GM12801 (cell line): ENCODE data around the gene NCBP3.

Experiments
- TF ChIP-seq, protein P1 (sequence below): IDR thresholded peaks from one replicate; pipeline ENCODE4 v1.5.1; 2011; ENCODE audit warnings: control low read depth; ENCODE audit not compliant: insufficient read length; ENCODE audit errors: extremely low read depth

NCBP3 gene

DNA sequence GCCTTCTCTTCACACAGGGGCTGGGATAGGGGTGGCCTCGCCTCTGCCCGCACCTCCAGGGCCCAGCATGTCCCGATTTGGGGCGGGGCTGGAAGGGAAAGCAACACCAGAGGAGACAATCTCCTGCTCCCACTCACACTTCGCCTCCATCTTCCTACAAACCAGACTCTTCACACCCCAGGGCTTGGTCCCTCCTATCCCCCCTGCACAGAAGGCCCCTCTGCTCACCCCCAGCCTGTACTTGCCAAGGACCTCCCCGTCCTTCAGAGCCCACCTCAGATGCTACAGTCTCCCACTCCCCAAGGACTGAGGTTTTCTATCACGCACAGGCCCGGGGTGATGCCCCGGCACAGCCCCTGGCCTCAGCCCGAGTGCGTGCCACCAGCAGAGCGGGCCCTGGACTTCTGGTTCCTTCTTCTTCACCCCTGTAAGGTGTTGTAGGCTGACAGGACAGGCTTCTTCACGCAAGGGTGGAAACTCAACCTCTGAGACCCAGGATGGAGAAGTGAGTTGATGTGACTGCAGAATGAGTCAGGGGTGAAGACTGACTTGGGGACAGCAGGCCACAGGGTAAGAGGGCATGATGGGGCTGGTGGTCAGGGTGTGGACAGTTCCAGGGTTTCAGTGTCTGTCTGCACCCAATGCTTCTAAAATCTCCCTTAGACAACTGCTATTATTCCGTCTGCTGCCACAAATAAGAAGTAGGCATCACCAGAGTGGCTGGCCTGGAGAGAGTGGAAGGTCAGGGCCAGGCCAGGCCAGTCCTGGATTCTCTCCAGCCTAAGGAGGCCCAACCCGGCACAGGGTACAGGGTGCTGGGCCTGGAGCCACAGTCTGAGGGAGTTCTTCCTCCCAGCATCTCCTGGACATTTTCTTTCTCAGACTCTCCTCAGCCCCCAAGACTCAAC, 47.5 kb downstream of the NCBP3 start:
- TF ChIP-seq, protein P1, sequence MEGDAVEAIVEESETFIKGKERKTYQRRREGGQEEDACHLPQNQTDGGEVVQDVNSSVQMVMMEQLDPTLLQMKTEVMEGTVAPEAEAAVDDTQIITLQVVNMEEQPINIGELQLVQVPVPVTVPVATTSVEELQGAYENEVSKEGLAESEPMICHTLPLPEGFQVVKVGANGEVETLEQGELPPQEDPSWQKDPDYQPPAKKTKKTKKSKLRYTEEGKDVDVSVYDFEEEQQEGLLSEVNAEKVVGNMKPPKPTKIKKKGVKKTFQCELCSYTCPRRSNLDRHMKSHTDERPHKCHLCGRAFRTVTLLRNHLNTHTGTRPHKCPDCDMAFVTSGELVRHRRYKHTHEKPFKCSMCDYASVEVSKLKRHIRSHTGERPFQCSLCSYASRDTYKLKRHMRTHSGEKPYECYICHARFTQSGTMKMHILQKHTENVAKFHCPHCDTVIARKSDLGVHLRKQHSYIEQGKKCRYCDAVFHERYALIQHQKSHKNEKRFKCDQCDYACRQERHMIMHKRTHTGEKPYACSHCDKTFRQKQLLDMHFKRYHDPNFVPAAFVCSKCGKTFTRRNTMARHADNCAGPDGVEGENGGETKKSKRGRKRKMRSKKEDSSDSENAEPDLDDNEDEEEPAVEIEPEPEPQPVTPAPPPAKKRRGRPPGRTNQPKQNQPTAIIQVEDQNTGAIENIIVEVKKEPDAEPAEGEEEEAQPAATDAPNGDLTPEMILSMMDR = no peak

DNA sequence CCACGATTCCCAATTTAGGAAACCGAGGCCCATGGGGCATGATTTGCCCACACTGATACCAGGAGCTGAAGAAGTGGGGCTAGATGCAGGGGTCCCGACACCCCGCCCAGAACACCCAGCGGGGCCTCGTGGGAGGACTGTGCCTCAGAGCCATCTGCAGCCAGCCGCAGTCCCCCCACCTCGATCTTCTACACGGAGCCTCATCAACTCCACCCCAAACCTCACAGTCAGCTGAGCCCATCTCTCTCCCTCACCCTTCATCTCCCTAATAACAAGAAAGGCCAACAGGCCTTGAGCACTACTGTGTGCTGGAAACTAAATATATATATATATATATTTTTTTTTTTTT, 49.2 kb downstream of the NCBP3 start:
- TF ChIP-seq, protein P1 = no peak

DNA sequence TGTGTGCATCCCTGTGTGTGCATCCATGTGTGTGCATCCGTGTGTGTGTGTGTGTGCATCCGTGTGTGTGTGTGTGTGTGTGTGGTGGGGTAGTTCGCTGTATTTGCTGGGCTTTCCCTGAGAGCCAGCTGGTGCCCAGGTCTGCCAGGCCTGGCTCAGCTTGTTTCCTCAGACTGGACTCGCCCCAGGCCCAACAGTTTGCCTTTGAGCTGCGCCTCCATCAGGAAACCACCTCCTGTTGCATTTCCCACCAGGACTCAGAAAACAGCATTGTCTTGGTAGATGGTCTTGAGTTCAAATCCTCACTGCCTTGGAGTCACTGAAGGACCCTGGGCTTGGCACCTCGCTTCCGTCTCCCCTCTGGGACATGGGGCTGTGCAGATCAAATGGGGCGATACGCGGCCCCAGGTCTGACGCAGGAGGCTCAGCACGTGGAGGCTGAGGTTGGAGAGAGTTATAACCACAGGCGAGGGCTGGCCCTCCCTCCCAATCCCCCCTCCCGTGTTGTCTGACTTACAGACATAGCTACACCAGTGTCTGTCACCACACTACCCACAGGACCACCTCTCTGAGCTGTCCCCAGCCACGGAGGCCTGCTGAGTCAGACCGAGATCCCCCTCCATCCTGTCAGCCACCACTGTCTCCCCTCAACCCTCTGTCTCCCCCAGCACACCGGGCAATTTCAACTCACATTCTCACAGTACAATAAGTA, 49.8 kb downstream of the NCBP3 start:
- TF ChIP-seq, protein P1 = no peak

DNA sequence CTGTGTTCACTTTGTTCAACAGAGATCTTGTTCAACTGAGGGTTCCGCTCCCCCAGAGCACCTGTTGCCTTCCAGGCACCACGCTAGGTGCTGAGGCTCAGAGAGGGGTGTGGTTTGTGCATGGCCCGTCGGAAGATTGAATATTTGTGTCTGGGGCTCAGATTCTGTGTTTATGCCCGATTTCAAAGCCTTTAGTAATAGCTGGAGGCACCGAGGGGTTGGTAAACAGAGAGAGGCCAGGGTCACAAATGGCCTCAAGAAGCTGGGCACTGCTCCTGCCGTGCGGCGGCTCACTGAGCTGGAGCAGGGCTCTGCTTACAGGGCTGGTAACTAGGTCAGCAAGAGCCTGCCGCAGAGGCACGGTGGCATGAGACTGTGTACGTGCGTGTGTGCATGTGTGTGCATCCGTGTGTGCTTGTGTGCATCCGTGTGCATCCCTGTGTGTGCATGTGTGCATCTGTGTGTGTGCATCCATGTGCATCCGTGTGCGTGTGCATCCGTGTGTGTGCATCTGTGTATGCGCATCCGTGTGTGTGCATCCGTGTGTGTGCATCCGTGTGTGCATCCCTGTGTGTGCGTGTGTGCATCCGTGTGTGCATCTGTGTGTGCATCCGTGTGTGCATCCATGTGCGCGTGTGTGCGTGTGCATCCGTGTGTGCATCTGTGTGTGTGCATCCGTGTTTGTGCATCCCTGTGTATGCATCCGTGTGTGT, 50.5 kb downstream of the NCBP3 start:
- TF ChIP-seq, protein P1 = no peak

DNA sequence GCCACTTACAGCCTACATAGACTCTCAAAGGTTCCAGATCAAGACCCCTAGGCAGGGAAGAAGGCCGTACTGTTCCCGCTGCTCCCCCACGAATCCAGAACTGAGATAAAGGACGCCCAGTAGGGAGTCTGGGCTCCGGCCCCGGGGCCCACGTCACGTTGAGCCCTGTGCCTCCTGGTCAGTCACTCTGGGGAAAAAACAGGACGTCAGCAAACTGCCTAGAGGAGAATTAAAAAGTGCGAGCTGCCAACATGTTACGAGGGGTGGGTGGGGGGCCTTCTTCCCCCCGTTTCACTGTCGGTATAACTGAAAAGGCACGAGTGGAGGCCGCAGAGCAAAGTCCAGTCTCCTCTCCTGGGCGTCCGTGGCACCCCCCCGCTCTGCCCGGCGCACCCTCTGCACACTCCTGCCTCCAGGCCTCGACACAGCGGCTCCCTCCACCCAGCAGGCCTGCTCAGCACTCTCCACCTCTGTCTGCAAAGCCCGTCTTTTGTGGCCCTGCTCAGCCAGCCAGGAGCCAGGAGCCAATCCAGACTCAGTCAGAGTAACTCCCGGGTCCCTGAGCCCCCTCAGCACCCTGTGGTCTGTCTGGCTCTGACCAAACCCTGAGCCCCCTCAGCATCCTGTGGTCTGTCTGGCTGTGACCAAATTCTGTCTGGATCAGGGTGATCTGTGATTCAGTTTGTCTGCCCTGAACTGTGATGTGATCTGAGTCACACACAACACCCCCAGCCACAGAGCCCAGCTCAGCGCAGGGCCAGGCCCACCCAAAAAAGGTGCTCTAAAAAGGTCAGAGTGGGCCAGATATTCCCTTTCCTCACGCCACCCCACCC, 51.3 kb downstream of the NCBP3 start:
- TF ChIP-seq, protein P1 = no peak

DNA sequence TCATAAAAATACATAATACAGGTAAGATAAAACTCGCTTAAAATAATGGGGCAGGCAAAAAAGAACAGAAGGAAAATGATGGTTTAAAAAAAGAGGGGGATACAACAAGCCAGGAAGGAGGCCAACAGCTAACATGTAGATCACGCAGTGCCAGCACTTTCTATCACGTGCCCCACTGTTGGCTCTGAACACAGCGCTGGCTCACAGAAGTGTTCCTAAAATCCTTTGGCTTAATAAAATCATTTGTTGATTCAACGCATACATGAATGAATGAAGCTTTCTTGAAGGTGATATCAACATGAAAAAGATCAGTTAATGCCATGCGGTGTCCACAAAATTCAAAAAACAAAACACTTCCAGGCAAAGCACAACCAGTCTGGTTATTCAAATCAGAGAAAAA, 53.6 kb downstream of the NCBP3 start:
- TF ChIP-seq, protein P1 = no peak

DNA sequence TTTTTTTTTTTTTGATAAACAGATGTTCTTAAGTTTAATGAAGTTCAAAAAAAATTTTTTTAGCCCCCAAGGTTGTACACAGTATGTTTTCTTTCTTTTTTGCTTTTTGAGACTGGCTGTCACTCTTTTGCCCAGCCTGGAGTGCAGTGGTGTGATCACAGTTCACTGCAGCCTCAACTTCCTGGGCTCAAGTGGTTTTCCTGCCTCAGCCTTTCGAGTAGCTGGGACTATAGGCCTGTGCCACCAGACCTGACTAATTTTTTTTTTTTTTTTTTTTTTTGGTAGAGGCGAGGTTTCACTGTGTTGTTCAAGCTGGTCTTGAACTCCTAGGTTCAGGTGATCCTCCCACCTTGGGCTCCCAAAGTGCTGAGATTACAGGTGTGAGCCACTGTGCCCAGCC, 57.8 kb downstream of the NCBP3 start:
- TF ChIP-seq, protein P1 = no peak
